ENCODE measurements around the gene RNASET2.
A peak's percentile ranks its signal among the peaks of the same experiment; 100 is the strongest.

The RNASET2 gene, protein sequence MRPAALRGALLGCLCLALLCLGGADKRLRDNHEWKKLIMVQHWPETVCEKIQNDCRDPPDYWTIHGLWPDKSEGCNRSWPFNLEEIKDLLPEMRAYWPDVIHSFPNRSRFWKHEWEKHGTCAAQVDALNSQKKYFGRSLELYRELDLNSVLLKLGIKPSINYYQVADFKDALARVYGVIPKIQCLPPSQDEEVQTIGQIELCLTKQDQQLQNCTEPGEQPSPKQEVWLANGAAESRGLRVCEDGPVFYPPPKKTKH

DNA sequence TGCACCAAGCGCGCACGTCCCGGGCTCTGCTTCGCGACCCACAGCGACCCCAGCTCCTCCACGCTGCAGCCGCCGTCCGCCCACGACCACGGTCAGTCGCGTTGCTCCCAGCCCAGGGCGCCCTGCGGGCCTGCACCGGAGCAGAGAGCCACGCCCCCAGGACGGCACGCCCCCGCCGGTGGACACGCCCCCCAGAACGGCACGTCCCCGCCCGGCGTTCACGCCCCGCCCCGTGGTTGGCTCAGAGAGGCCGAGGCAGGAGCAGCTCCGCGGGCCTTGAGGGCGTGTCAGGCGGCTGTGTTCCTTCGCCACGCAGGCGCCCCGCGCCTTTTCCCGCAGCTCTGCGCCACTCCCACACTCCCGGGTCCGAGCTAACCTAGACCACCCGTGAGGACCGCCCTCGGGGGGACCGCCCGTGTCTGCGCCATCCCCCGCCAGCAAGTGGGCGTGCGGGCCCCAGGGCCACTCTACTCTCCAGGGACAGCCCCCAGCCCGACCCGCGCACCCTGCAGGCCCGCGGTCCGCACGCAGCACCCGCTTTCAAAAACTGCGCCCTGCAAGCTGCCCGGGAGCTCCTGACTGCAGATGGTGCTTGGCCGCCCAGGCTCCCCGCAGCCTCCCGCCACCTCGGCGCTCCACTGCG is at the start of gene RNASET2:
Gene RNASET2, minus strand, starts transcription at position 107 of the 643 bp plus-strand sequence. CDS start 368 bp downstream, outside the sequence.
- DNase-seq (ENCODE audit: low spot score): peak; percentile 97

DNA sequence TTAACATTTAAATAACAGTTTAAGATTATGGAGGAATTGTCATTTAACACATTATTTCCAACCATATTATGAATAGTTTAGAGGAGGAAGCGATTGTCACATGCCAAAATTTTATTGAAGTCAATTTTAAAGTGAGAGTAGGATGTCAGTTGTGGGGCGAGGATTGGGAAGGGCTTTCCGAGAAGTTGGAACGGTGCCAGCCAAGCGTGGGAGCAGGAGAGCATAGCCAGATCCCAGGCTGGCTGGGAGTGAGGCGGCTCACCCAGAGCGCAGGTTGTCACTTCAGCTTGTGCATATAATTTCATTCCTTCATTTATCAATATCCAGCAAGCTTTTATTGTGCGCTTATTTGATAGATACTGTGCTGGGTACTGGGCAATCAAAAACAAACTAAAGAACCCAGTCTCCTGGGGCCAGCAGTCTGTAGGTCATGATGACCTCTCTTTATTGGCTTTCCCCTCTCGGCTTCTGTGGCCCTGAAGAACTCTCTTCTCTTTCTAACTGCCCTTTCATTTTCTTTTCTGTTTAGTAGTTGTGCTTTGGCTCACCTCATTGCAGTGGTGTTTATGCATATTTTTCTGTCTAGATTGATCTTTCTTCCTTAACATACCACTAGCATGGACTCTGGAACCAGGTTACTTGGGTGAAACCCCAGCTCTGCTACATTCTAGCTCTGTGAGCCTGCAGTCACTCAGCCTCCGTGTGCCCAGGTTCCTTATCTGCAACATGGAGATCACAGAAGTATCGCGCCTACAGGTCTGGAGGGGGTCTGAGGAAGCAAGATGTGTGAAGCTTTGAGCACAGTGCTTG is 49.2 kb upstream of the RNASET2 start:
- DNase-seq (ENCODE audit: low spot score): no peak

- DNase-seq (ENCODE audit: low spot score): no peak
These were observed 44.4 kb upstream of the RNASET2 start for GRCh38 chr6:167000759-167001158.

DNA sequence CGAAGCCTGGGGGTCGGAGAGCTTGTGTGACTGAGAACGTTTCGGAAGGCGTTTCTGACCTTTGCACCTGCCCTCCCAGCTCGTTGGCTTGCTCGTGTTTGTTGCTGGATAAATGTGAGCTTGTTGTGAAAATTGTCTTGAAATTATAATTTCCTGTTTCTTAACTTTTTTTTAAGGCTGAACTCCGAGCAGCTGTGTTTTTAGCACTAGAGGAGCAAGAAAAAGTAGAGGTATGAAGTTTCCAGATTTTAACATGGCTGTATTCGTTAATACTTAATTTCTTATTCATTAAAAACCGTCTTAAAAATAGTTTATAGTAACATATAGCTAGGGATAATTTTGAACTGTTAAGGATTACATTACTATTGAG is 43.5 kb upstream of the RNASET2 start:
- DNase-seq (ENCODE audit: low spot score): no peak

DNA sequence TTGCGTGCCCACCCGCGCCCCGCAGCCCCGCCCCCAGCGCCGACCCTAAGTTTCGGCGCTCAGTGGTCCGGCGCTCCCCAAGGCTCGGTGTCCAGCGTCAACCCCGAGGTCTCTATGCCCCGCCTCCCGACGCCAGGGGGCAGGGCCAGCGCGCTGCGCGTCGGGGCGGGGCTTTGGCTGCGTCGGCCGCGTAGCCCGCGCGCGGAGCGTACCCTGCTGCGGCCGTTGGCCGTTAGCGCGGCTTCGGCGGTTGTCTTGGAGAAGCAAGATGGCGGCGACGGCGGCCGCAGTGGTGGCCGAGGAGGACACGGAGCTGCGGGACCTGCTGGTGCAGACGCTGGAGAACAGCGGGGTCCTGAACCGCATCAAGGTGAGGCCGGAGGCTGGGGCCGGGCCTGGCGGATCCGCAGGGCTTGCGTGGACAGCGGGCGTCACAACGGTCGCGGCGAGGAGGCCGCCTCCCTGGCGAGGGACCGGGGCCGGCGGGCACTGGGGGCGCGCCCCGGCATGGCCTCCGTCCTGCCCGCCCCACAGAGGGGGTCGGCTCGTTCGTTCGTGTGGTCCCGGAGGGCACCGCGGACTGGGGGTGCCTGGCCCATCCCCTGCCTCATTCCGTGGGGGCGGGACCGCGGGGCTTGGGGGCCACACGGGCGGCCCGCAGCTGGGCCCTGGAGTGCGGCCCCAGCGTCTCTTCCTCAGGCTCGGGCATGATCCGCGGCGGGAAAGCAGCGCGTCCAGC is 43.0 kb upstream of the RNASET2 start, which contains the start of gene CEP43:
Gene CEP43, plus strand, starts transcription at position 253 of the 739 bp plus-strand sequence. Its CDS starts 16 bp downstream, at position 269.
- peak; percentile 93 for DNase-seq (ENCODE audit: low spot score)

DNA sequence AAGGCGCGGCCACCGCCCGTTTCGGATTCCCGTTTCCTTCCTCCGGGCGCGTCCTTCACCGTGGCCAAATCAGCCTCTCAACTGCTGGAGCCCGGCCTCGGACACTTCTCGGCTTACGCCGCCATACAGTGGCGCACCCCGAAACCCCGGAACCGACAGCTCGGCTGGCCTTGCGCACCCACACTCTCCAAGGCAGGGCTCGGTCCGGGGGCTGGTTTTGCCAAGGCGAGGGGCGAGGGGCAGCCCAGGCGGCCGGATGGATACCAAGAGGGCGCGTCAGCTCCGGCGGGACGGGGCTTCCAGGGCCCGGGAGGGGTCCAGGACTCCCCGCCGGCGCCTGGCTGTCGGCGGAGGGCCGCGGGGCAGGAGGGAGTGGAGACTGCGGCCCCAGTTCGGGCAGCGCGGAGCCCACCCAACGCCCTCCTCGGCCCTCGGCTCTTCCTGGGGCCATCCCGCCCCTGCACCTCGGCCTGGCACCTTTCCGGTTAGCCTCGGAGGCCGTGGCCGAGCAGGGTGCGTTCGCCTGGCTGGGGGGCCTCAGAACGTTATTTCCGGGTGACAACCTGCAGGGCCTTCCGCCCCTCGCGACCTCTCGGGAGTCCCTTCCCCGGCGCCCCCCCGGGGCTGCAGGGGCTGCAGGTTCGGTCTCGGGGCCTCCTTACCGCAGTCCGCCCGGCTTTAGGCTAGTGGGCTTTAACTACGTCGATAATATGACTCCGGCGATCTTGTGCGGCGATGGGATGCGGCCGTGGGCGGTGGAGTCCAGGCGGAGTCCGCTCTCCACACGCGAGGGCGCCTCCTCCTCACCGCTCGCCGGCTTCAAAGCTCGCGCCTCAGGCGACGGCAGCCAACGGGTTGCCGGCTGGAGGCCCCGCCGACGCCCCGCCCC is 42.1 kb upstream of the RNASET2 start:
- DNase-seq (ENCODE audit: low spot score): peak; percentile 21

GRCh38 chr6:166997768-166998255 is 41.5 kb upstream of the RNASET2 start:
- peak; percentile 68 for DNase-seq (ENCODE audit: low spot score)

- DNase-seq (ENCODE audit: low spot score): no peak
These were observed 41.0 kb upstream of the RNASET2 start for GRCh38 chr6:166997348-166997747.

- DNase-seq (ENCODE audit: low spot score): no peak
These were observed 40.1 kb upstream of the RNASET2 start for GRCh38 chr6:166996406-166996805.

DNA sequence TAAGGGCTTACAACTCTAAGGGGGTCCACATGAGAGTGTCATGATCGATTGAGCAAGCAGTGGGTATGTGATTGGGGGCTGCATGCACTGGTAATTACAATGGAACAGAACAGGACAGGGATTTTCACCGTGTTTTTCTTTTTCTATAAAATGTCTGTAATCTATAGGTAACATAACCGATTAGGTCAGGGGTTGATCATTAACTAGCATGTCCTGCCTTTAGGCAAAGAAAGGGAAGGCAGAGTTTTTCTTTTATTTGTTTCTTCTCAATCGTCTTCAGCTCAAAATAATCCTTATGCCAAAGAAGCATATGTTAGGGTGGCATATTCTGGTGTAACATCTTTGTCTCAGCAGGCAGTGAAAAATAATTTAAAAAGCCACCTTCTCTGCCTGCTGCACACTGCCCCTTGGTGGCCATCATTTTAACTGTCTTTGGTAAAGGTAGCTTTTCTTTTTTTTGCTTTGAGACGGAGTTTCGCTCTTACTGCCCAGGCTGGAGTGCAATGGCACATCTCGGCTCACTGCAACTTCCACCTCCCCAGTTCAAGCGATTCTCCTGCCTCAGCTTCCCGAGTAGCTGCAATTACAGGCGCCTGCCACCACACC is 33.2 kb upstream of the RNASET2 start:
- peak; percentile 60 for DNase-seq (ENCODE audit: low spot score)

GRCh38 chr6:166988674-166989201 is 32.4 kb upstream of the RNASET2 start:
- DNase-seq (ENCODE audit: low spot score): no peak

- DNase-seq (ENCODE audit: low spot score): no peak
These were observed 31.6 kb upstream of the RNASET2 start for GRCh38 chr6:166987930-166988329.

GRCh38 chr6:166987448-166987847 is 31.1 kb upstream of the RNASET2 start:
- DNase-seq (ENCODE audit: low spot score): no peak

- no peak for DNase-seq (ENCODE audit: low spot score)
These were observed 24.4 kb upstream of the RNASET2 start for GRCh38 chr6:166980738-166981137.

DNA sequence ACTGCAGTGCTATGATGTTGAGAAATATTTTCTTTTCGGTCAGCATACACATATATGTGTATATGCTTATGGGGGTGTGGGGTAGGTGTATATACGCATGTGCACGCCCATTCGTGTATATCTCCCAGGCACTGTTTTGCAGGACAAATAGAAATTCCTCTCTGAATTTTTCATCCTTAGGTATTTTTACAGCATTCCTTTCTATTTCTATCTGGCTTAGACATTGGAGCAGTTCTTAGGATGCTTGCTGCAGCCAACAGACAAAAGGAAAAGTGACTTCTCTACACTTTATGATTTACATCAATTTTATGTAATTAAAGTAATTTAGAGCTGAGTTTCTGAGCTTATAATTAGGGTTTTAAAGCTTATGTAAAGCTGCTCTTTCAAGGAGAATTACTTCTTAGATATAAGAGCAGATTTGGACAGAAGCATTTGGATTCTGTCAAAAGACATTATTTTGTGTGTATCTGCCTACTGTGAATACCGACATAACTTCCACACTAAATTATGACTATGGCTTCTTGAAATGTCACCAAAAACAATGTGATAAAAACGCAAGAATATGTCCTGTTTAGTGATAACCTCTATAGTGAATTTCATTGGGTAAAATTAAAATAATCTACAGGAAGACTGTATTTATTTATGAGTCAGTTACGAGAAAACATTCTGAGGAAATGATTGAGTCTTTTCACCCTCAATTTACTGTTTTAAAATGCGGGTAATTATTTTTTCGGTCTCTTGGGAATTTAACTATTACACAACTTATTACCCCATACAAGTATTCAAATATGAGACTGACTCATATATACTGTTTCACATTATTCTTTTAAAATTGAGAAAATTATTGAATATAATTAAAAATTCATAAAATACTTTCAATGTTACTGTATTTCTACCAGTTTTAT is 21.5 kb upstream of the RNASET2 start:
- no peak for DNase-seq (ENCODE audit: low spot score)

- DNase-seq (ENCODE audit: low spot score): no peak
These were observed 20.3 kb upstream of the RNASET2 start for GRCh38 chr6:166976636-166977035.

DNA sequence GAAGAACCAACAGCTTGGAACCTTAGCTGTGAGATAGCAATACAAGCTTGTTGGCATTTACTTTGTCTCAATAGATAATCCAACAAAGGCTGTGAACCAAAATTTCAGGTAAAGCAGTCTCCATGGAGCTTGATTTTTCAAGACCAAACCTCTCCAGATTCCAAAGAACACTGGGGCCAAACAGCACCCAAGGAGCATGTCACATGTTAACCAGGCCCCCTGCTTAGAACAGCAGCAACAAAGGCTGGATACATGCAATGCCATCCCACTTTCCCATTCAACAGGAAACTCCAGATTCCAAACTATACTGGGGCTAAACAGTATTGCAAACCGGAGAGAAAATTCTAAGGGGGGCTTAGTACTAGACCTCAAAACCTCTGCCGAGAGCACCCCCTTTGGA is 15.8 kb upstream of the RNASET2 start:
- no peak for DNase-seq (ENCODE audit: low spot score)

DNA sequence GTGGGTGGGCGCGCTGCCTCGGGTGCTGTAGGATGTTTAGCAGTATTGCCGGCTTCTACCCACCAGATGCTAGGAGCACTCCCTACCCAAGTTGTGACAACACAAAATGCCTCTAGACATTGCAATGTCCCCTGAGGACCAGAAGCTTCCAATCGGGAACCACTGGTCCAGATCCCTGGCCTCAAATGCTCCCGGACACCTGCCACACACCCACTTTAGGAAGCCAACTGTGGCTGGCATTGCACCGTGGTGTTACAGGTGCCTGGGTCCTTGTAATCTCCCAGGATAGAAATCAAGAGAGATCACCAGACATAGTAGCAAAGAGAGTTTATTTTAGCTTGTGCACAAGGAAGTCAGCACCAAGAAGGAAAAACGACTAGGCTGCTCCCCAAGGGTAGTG is 14.9 kb upstream of the RNASET2 start:
- DNase-seq (ENCODE audit: low spot score): no peak

DNA sequence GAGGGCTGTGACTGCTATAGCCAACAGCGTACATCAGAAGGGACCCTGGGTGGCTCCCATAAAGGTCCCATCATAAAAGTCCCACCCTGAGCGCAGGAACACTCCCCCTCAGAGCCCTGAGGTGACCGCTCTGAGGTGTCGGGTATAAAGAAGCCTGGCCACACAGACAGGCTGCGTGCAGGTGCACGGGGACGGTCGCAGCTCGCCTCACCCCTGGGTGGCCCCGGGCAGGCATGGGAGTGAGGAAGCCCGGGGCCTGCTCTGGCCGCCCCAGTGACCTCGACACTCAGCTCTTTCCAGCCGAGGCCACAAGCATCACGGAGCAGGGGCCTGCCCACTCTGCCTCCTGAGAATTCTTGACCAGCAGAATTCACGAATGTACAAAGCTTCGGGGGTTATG is 14.4 kb upstream of the RNASET2 start:
- no peak for DNase-seq (ENCODE audit: low spot score)

Measured in activated CD4-positive, alpha-beta T cell treated with anti-CD3 and anti-CD28 coated beads, Interleukin-2, Interleukin-4, amounts not matched to agents 100 ng/mL and 50 ng/mL, durations not matched to agents 16 hours and 8 hours (primary cell).